Measurements from ENCODE around the gene FRMD4A.
"Not testable (repeated sequence)": the region's sequence is repeated elsewhere in the genome, so short reads cannot be mapped to it uniquely, and the experiment has no call there.

FRMD4A gene

DNA sequence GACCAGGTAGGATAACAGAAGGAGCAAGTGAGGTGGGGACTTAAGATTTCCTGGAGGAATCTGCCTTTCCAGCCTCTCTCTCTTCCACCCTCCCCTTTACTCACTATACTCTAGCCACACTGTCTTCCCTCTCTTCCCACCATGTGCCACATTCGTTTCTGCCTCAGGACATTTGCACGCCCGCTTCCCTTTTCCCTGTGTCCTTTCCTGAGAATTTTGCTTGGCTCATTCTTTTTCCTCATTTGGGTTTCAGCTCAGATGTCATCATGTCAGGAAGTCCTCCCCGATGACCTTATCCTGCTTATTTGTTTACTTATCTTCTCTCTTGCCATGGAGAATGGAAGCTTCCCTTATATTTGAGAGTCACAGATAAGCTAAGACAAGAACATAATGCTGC is 380.2 kb downstream of the FRMD4A start:
- DNase-seq (ENCODE audit: low read depth in 2 of 2) = no peak

DNA sequence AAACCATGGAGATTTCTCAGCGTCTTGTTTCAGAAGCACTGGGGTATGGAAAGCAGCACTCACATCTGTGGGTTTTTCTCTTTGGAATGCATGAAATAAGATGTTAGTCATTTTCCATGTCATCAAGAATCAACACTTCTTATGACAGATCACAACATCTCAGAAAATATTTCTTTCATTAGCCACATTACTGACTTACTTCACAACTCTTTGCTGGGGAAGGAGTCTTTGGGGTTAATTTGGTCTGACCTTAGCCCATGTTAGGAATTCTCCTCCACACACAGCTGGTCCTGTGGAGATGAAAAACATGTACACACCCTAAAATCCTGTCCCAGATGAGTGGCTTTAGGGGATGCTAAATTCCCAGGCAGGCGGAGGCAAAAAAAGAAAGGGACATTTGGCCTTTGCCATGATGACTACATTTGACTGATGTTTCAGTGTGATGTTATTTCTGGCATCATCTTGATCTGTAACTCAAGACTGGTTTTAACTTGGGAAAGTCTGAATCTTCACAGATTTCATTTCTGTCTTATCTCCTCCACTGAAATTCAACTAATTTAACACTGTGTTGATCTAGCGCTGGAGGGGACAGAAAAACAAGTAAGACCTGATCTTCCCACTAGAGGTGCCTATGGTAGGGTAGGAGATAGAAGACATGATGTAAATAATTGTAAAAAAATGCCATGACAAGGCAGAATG is 380.7 kb downstream of the FRMD4A start:
- no peak for DNase-seq (ENCODE audit: low read depth in 2 of 2)

DNA sequence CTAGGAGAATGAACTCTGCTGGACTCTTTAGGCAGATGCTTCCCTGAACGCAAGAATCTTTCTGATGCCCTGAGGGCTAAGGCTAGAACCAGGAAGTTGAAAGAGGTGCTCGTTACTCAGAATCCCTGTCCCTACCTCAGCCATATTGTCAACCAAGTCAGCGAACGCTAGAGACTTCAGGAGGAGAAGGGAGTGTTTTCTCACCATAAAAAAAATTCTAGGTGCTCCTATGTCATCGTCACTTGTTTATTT is 384.6 kb downstream of the FRMD4A start:
- no peak for DNase-seq (ENCODE audit: low read depth in 2 of 2)

DNA sequence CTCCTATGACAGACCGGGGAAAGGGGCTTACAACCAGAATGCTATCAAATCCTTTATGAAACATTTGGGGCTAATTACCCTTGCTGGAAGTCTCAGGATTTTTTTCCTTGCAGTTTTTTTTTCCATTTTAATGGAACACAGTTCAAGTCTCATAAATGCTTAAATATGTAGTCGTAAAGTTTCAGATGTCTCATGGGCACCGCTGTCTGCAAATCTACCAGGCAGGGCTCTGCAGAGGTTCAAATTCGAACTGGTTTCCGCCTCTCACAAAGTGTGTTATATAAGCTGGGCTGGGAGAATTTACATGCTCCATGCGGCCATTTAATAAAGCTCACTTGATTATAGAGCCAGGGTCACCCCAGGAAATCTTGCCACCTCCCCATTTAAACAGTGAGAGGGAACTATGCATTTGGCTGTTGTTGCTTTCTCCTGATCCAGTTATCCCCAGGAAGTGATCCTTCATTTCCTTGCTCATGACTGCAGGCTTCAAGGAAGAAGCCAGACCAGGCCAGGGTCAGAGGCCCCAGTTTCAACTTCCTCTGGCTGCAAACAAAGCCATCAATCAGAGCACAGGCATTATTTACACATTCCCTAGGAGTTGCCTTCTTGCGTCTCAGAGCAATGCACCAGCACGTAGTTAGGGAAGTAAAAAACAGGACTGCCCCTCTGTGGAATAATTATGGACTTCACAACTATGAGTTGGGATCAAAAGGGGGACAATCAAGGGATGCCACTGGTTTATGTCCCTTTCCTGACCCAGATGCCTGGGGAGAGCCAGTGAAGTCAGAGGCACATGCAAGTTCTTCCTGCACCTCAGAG is 385.1 kb downstream of the FRMD4A start:
- DNase-seq (ENCODE audit: low read depth in 2 of 2) = no peak

DNA sequence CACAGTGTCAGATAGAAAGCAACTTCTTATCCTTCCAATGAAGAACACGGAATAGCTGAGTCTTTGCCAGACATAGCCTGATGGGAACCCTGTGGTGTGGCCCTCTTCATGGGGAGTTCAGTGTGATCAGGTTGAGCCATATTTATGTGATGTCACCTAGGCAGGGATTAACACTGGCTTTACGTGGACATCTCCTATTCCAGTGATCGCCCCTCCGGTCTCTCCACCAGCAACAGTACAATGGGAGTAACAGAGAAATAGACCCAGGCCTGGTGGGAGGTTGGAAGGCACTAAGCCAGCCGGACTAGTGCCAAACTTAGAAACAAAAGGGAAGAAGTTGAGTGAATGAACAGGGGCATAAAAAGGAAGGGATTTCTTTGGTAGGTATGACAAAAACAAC is 385.9 kb downstream of the FRMD4A start:
- DNase-seq (ENCODE audit: low read depth in 2 of 2) = no peak

DNA sequence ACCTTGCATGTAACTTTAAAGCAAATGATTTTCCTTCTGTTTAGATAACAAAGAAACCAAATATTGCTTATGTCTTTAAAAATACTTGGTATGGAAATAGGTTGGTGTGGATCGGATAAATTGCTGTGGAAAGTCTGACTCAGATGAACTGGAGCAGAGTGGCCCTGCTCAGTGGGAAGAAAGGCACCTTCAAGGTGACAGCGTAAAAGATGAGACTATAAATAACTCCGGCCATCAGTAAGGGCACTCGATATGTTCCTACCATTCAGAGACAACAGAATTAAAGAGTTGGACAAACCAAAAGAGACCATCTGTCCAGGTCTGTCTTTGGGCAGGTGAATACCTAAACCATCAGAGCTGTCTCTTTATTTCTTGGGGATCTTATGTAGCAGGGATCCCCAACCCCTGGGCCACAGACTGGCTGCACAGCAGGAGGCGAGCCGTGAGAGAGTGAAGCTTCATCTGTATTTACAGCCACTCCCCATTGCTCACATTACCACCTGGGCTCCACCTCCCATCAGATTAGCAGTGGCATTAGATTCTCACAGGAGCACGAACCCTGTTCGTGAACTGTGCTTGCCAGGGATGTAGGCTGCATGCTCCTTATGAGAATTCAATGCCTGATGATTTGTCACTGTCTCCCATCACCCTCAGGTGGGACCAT is 386.9 kb downstream of the FRMD4A start:
- DNase-seq (ENCODE audit: low read depth in 2 of 2) = no peak

DNA sequence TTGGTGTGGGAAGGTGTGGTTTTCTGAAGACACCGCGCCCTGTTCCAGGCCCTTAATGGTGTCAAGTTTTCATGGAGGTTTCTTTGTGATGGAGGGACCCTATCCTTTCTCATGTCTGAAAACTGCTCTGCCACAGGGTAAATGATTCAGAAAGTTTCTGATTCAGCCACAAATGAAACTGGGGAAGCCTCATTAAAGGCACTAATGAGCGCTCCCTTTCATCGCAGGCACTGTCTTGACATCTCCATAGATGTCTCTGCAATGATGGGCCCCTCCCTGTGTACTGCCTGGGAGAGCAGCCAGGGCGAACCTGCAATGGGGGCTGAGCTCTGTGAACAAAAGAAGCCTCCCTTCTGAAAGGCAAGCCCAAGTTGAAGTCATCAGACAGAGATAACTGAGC is 388.7 kb downstream of the FRMD4A start:
- DNase-seq (ENCODE audit: low read depth in 2 of 2) = no peak

DNA sequence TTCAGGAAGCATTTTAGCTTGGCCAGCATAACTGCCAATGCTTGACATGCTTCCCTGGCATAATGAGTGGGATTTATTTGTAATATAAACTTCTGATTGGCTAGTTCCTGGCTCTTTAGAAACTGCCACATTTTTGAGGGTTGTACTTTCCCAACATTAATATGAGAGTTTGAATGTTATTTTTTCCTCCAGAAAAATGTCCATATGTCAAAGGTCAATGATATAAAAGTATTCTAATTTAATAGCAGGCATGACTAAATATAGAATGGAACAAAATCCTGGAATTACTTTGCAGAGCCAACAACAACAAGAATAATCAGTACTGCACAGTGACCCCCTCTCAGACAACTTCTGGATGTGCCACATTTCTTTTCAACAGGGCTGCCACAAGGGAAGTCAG is 391.3 kb downstream of the FRMD4A start:
- DNase-seq (ENCODE audit: low read depth in 2 of 2) = no peak

DNA sequence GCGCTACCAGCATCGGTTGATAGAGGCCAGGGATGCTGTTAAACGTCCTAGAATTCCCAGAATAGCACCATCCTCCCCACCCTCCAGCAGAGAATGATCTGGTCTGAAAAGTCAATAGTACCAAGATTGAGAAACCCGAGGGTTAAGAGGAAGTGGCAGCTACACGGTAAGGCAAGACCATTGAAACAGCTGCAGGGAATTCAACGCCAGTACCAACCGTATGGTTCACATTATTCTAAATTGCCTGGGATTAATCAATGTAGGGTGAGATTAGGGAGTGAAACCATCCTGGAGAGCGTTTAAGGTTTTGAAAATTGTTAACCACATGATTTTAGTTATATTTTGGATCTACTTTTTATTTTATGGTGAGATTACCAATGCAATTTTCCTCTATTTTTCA is 391.8 kb downstream of the FRMD4A start:
- DNase-seq (ENCODE audit: low read depth in 2 of 2) = no peak

DNA sequence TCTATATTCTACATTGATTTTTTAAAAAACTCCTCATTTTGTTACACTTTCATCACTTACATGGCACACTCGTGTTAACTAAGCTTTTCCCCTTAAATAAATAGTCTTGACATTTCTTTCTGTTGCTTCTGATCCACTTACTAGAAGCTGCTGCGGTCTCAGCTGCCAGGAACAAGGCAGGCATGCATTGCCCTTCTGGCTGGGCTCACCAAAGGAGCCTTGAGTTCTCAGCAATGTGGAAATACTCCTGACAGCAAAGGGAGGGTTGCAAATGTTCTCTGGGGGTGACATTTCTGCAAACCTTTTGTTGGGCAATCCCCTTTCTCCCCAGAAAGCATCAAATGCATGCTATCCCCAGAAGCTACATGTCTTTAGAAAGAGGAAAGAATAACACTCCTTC is 393.9 kb downstream of the FRMD4A start:
- no peak for DNase-seq (ENCODE audit: low read depth in 2 of 2)

DNA sequence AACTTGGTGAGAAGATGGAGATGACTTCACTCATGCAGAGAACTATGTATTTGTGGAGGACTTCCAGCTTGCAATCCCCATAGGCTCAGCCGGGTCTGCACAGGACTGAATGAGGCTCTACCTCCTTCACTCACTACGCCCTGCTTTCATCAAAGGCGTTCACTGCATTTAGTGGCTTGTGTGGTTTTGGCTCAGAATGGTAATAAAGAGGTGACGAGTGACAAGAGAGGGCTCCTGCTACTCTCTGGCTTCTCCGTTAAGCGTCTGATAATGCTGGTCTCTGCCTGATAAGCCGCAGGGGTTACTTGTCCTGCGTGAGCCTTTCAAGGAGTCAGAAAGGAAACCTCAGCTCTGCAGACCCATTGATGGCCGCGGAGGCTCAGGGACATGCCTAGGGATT is 400.6 kb downstream of the FRMD4A start:
- no peak for DNase-seq (ENCODE audit: low read depth in 2 of 2)

DNA sequence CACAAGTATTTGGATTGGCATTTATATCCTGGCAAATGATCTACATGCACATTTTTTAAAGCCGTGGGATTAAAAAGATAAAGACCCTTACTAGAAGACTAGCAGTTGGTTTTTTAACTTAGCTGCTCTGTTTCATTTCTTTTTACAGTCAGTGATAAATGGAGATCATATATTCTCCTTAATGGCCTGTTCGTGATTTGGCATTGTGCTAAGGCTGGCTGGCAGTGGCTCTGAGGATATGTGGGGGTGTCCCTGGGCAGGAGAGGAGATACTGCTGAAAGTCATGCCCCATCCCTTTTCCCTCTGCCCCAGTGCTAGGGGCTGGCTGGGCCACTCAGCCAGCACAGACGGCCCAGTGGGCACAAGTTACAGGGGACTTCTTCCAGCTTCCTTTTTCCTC is 402.3 kb downstream of the FRMD4A start:
- DNase-seq (ENCODE audit: low read depth in 2 of 2) = no peak

DNA sequence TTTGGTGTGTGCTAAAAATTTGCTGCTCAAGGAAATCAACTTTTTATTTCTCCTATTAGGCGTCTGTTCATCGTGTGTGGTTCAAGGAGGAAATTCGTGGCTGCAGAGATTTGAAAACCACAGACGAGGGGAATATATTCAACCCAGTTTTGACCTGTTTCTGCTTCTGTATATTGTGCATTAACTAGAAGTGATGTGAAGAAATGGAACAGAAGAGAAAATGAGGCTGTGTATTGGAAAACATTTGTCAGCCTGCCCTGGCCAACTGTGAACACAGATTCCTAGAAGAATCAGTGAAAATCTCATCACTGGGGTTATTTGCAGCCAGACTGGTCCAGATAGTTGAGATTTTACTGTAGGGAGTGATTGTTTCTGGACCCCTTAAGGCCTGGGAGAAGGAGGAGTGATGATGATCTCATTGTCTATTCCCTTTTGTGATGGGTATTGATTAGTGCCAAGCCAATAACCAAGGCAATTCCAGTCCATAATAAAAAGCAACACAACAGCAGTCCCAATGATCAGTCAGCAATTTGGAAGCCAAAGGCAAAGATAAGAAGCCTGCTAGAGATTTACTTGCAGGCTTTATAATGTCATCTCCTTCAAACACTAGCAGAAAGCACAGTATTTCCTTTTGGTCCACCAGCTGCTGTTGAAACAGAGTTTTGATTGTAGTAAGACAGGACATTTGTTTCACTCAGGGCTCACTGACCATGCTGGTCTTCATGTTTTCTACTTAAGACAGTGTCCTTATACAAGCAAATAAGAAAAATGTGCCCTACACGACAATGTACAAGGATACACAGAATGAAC is 404.5 kb downstream of the FRMD4A start:
- no peak for DNase-seq (ENCODE audit: low read depth in 2 of 2)

DNA sequence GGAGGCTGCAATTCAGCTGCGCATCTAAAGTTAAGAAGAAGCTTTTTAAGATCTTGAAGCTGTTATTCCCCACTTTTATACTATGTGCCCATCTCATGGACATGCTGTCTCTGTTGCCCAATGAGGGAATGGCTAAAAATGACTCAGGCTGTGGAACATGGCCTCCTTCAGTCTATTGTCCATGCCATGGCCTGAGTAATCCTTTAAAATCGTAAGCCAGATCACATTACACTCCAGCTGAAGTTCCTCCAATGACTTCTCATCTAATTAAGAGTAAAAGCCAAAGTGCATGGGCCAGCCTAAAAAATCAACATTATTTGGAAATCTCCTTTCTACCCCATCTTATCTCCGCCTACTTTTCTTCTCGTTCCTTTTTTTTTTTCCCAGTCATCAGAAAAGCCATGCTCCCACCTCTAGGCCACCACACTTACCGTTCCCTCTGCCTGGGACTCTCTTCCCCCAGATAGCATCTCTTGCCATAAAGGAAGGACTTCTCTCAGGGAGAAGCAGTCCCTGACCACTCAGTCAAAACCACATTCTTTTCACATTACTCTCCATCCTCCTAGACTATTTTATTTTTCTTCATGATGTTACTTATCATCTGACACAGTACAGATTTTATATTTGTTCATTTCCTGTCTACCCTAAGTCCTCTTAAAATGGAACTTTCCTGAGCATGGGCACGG is 406.5 kb downstream of the FRMD4A start:
- no peak for DNase-seq (ENCODE audit: low read depth in 2 of 2)

DNA sequence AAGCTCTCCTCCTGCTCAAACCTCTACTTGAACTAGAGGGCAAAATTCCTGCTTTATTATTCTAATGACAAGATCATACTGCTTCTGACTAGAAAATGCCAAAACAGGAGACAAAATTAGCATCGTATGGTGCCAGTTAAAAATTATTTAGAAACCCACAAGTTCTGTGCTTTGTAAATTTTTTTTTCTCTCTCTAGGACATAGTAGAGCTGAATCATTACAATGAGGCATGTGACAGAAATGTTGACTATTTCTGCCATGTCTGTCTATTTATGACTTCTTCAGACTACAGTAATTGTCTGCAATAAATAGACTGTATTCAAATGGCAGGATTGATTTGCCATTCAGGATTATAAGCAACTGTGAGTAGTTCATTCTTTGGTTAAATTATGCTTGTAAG is 408.1 kb downstream of the FRMD4A start:
- no peak for DNase-seq (ENCODE audit: low read depth in 2 of 2)

DNA sequence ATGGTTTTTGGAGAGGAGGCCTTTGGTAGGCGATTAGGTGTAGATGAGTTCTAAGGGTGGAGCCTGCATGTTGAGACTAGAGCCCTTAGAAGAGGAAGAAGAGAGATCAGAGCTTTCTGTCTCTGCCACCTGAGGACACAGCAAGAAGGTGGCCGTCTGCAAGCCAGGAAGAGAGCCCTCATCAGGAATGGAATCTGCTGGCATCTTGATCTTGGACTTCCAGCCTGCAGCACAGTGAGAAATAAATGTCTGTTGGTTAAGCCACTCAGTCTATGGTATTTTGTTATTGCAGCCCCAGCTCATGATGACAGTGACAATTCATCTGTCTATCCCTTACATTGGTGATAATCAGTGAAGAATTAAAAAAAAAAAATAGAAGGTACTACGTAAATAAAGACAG is 408.8 kb downstream of the FRMD4A start:
- no peak for DNase-seq (ENCODE audit: low read depth in 2 of 2)

DNA sequence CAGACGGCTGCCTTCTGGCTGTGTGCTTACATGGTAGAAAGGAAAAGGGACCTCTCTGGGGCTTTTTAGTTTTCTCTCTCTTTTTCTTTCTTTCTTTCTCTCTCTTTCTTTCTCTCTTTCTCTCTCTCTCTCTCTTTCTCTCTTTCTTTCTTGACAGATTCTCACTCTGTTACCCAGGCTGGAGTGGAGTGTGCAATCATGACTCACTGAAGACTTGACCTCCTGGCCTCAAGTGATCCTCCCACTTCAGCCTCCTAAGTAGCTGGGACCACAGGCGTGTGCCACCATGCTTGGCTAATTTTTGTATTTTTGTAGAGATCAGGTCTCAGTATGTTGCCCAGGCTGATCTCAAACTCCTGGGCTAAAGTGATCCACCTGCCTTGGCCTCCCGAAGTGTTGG is 409.6 kb downstream of the FRMD4A start:
- not testable (repeated sequence) for DNase-seq (ENCODE audit: low read depth in 2 of 2)

DNA sequence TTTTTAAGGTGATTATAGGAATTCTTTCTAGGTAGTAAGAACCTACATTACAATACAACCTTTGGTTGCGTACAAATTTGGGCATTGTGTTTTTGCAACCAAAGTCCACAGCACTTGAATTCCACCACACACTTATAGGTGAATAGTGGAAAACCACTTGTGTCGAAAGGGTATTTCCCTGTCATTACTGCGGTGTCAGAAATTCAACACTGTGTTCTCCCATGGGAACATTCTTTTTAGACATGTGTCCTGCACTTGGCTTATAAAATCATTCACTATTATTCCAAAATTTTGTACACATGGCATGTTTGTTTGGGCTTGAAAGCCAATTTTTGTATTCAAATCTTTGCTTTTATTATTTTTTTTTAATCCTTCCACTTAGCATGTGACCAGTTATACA is 410.3 kb downstream of the FRMD4A start:
- no peak for DNase-seq (ENCODE audit: low read depth in 2 of 2)

DNA sequence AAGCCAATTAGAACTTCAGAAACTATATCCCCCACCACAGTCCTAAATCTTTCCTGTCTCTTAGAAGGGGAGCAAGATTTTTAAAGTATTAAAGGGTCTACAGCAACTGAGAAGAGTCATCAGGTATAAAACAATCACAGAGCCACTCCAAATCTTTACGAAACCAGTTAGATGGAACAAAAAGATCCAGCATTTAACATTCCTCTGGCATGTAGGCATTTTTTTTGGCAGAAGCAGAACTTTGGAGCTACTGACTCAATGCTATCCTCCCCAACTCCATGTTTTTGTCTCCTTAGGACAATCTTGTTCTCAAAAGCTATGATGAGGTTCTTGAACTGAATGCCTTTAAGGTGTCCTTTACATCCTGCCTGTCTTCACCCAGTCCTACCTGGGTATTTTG is 410.7 kb downstream of the FRMD4A start:
- DNase-seq (ENCODE audit: low read depth in 2 of 2) = no peak

DNA sequence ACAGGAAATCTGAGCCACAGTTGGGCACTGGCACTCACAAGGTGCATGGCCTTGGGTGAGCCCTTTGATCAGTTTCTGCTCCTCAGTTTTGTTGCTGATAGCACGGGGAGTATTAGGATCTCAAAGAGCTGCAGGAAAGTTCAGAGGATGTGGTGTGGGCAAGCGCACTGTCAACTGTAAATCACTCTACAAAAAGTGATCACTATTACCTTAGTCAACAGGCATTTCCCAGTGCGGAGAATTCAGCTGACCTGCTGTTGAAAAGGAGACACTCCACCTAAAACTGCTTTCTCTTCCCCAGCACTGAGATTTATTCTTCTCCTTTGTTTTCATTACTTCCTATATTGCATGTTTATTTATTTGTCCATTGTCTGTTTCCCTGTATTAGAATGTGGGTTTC is 412.9 kb downstream of the FRMD4A start:
- no peak for DNase-seq (ENCODE audit: low read depth in 2 of 2)

DNA sequence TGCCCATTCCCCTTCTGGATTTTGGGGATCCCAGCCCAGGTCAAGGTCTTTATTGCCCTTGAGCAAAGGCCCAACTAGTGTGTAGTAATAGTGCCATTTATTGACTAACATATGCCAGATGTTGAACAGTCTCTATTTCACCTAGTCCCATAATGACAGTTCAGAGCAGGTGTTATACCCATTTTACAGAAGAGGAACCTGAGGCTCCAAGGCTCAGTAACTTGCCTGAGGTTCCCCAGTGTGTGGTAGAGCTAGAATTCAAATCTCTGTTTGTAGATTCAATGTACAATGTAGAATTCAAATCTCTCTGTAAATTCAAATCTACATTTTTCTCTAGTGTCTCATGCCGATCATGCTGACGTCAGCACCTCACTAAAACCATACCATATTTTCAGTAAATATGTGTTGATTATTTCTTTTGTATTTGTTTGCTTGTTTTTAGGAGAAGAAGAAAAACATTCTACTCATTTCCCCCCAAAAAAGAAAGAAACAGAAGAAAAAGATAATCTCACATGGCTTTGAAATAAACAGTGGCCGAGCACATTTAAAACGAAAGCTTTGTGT is 414.3 kb downstream of the FRMD4A start:
- no peak for DNase-seq (ENCODE audit: low read depth in 2 of 2)

DNA sequence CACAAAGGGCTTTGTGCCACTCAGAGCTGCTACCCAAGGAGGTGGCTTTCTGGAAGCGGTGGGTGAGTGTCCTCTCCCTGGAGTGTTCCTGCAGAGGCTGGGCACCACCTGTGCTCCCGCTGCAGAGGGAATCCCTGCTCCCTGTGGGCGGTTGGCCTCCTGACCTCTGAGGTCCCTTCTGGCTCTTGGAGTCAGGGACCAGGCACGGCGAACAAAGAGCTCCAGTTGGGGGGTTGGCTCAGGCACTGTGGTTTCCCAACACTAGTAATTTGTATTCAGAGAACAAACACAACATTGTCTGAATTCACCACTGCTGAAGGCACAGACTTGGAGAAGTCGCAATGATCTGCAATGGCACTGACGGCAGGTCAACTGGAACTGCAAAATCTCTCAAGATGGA is 415.0 kb downstream of the FRMD4A start:
- DNase-seq (ENCODE audit: low read depth in 2 of 2) = no peak
